ENCODE measurements around the gene METTL22. TPM values are rescaled to one million over a fixed set of nuclear protein-coding genes. Genes with fewer than 3 reads are reported as not detected.

METTL22 gene
- total and polyA plus RNA-seq, 2 donors (not counting 1 experiment from before 2014, with no cell fraction given), result 49.5 to 62.9 TPM

DNA sequence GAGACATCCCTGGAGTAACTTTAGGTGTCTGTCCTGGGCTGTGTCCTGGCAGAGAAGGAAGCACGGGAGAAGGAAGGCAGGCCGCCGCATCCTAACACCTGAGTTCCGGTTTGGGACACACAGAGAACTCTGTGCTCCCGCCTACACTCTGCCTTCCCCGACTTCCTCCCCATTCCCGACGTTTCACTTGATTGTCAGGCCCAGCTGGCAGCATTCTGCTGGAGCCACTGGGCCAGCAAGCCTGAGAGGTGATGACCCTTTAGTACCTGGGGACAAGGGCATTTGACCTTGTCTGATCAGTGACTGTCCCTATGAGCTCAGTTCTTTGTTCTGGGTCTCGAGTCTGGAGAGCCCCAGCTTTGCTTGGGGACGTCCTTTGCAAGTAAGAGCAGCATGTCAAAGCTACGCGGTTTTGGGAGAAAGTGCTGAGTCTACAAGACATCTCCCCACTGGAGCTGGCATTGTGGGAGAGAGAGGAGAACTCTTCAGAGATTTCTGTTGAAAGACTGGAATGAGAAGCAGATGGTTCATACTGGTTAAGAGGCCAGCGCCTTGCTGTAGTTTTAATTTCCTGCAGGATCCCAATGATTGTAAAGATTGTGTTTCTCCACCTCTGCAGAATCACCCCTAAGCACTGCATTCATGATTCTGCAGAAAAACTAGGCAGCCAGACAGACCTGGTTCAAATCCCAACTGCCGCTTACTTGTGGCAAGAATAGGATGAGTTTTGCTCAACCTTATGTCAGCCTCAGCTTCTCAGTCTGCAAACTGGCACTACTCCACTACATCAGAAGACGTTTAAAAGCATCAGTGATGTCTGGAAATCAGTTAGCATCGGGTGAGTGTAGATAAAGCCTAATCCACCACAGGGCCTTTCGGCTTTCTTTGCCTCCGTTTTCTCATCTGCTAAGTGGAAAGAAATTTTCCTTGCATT lies 73.6 kb downstream of the METTL22 start:
- H3K4me2 ChIP-seq (replicated peaks; ENCODE audit: low read depth, low read length, poor library complexity, severe bottlenecking), result no peak overlapping the region
- peaks cover 30% of the 10 kb centered on the region for H3K79me2 ChIP-seq (ENCODE audit: control insufficient read depth, insufficient read depth, low read length)
- no peak overlapping the region for H3K9ac ChIP-seq (ENCODE audit: low read length)
- intact Hi-C loops (cut with micrococcal nuclease), result no loop called here
- peaks cover 2% of the 10 kb centered on the region for H3K4me1 Mint-ChIP-seq
- no peak overlapping the region for H3K4me3 Mint-ChIP-seq
- no peak for ATAC-seq (ENCODE audit: low read depth)
- no peak overlapping the region for H3K27ac ChIP-seq (ENCODE audit: low read length in 2 of 2)
- no peaks in the 10 kb centered on the region for H3K4me1 ChIP-seq (ENCODE audit: control insufficient read depth in 2 of 2, insufficient read depth in 2 of 2, low read length in 2 of 2)
- no peaks in the 10 kb centered on the region for H3K27me3 ChIP-seq (replicated peaks in 1 of 4; ENCODE audit: control extremely low read depth in 1 of 4, control insufficient read depth in 3 of 4, insufficient read depth in 4 of 4, low read length in 3 of 4)
- no peak overlapping the region for H3K4me3 ChIP-seq (ENCODE audit: control extremely low read depth in 1 of 5, extremely low read depth in 1 of 5, insufficient read depth in 1 of 5, low read depth in 2 of 5, low read length in 4 of 5)
- peaks cover 0 to 2% (median 2%) of the 10 kb centered on the region in 3 donors for H3K9me3 ChIP-seq (ENCODE audit: control extremely low read depth in 1 of 3, control insufficient read depth in 2 of 3, insufficient read depth in 1 of 3, low read length in 2 of 3)
- H3K27ac Mint-ChIP-seq, result no peak overlapping the region
- DNase-seq, result no peak
- ChIA-PET POLR2A (no interaction called here), CTCF (interaction anchor here (0.6 kb wide), 1 partner anchor 18 kb away, joined by 3 read pairs; no protein-coding TSS in a partner anchor)
- WGBS (ENCODE audit: insufficient coverage), result 94% methylated on average over 14 of the region's 18 CpGs
- H3K9me3 Mint-ChIP-seq (ENCODE audit: insufficient read depth), result peaks cover 4% of the 10 kb centered on the region
- no peak overlapping the region for H2AFZ ChIP-seq (ENCODE audit: insufficient read depth, low read depth, low read length, poor library complexity, severe bottlenecking)
- peaks cover 0 to 4% of the 10 kb centered on the region in 2 experiments for H3K36me3 ChIP-seq (replicated peaks in 1 of 2; ENCODE audit: control extremely low read depth in 1 of 2, control insufficient read depth in 1 of 2, extremely low read depth in 1 of 2, insufficient read depth in 2 of 2, low read length in 1 of 2)
- H3K27me3 Mint-ChIP-seq, result no peaks in the 10 kb centered on the region
- no peak for TF ChIP-seq EZH2 (IDR thresholded peaks at IDR 0.05; ENCODE audit: borderline replicate concordance, insufficient read depth, low read depth, low read length, poor library complexity, severe bottlenecking)
- TF ChIP-seq, protein P1, sequence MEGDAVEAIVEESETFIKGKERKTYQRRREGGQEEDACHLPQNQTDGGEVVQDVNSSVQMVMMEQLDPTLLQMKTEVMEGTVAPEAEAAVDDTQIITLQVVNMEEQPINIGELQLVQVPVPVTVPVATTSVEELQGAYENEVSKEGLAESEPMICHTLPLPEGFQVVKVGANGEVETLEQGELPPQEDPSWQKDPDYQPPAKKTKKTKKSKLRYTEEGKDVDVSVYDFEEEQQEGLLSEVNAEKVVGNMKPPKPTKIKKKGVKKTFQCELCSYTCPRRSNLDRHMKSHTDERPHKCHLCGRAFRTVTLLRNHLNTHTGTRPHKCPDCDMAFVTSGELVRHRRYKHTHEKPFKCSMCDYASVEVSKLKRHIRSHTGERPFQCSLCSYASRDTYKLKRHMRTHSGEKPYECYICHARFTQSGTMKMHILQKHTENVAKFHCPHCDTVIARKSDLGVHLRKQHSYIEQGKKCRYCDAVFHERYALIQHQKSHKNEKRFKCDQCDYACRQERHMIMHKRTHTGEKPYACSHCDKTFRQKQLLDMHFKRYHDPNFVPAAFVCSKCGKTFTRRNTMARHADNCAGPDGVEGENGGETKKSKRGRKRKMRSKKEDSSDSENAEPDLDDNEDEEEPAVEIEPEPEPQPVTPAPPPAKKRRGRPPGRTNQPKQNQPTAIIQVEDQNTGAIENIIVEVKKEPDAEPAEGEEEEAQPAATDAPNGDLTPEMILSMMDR (IDR thresholded peaks at IDR 0.05), result no peak
- H4K20me1 ChIP-seq (ENCODE audit: control insufficient read depth, insufficient read depth, low read length, poor library complexity, severe bottlenecking), result no peaks in the 10 kb centered on the region

DNA sequence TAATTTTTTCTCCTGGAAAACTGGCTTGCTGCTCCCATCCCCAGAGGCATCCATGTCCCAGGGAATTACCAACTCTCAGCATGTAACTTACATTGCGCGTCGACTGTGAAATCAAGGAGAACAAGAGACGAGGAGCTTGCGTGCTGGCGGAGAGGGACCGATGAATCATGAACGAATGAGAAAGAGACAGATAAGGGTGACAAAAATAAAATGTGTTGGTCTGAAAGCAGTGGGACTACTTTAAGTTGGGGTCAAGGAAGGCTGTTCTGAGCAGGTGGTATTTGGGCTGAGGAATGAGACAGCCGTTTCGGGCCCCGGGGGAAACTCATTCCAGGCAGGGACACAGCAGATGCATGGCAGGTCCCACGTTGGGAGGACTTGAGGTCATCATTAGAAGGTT lies 75.4 kb downstream of the METTL22 start:
- Histone ChIP-seq H3K9me3 (ENCODE audit: control extremely low read depth in 1 of 3, control insufficient read depth in 2 of 3, insufficient read depth in 1 of 3, low read length in 2 of 3) (no peaks in the 10 kb centered on the region), H3K79me2 (ENCODE audit: control insufficient read depth, insufficient read depth, low read length) (peaks cover 32% of the 10 kb centered on the region), H3K4me3 (ENCODE audit: control extremely low read depth in 1 of 5, extremely low read depth in 1 of 5, insufficient read depth in 1 of 5, low read depth in 2 of 5, low read length in 4 of 5) (no peak overlapping the region), H3K9ac (ENCODE audit: low read length) (no peak overlapping the region), H4K20me1 (ENCODE audit: control insufficient read depth, insufficient read depth, low read length, poor library complexity, severe bottlenecking) (peaks cover 3% of the 10 kb centered on the region), H3K27ac (ENCODE audit: low read length in 2 of 2) (no peak overlapping the region), H3K4me2 (replicated peaks; ENCODE audit: low read depth, low read length, poor library complexity, severe bottlenecking) (no peak overlapping the region), H3K4me1 (ENCODE audit: control insufficient read depth in 2 of 2, insufficient read depth in 2 of 2, low read length in 2 of 2) (no peaks in the 10 kb centered on the region), H2AFZ (ENCODE audit: insufficient read depth, low read depth, low read length, poor library complexity, severe bottlenecking) (no peak overlapping the region), H3K36me3 (replicated peaks in 1 of 2; ENCODE audit: control extremely low read depth in 1 of 2, control insufficient read depth in 1 of 2, extremely low read depth in 1 of 2, insufficient read depth in 2 of 2, low read length in 1 of 2) (peaks cover 0 to 4% of the 10 kb centered on the region in 2 experiments), H3K27me3 (replicated peaks in 1 of 4; ENCODE audit: control extremely low read depth in 1 of 4, control insufficient read depth in 3 of 4, insufficient read depth in 4 of 4, low read length in 3 of 4) (no peaks in the 10 kb centered on the region)
- TF ChIP-seq EZH2 (IDR thresholded peaks at IDR 0.05; ENCODE audit: borderline replicate concordance, insufficient read depth, low read depth, low read length, poor library complexity, severe bottlenecking), result no peak
- TF ChIP-seq, protein P1 (IDR thresholded peaks at IDR 0.05), result no peak
- Mint-ChIP-seq H3K27ac (no peak overlapping the region), H3K4me3 (no peak overlapping the region), H3K27me3 (no peaks in the 10 kb centered on the region), H3K9me3 (ENCODE audit: insufficient read depth) (no peaks in the 10 kb centered on the region), H3K4me1 (peaks cover 2% of the 10 kb centered on the region)
- POLR2A ChIA-PET, result no interaction called here
- ATAC-seq (ENCODE audit: low read depth) (no peak), DNase-seq (no peak)
- CTCF ChIA-PET, result no interaction called here
- intact Hi-C loops (cut with micrococcal nuclease), result no loop called here
- 93% methylated on average over 12 of the region's 12 CpGs for WGBS (ENCODE audit: insufficient coverage)

Data from B cell (primary cell).